ENCODE data around the gene ZNF556.

DNA sequence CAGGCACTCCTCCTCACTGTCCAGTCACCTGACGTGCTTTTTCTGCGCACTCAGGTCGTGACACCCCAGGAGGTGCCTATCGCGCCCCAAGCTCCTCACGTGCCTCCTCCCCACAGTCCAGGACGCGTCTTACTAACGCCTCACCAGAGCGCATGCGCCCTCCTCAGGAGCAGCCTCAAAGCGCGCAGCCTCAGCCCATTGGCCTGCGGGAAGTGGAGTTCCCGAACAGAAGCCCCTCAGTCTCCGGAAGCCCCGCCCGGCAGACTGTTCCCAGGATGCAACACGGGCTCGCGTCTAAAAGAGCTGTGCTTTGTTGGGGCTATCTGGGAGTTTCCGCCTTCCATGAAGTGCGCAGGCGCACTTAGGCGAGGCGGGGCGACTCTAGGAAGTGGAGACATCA lies 8.3 kb upstream of the ZNF556 start:
- TF ChIP-seq CTCF (IDR thresholded peaks at IDR 0.05 in 2 of 3, conservative IDR thresholded peaks at IDR 0.05 in 1 of 3; ENCODE audit: borderline replicate concordance in 1 of 3, insufficient read depth in 1 of 3, low read depth in 2 of 3, low read length in 2 of 3) (no peak), EGR1 (IDR thresholded peaks at IDR 0.05; ENCODE audit: low read depth) (no peak), EZH2 (IDR thresholded peaks at IDR 0.05) (no peak), YY1 (IDR thresholded peaks at IDR 0.05; ENCODE audit: extremely low read depth, insufficient replicate concordance, low read depth, low read length) (no peak), JUND (IDR thresholded peaks at IDR 0.05) (no peak), POLR2A (IDR thresholded peaks at IDR 0.05; ENCODE audit: borderline replicate concordance, extremely low read depth, insufficient read depth, insufficient read length) (no peak), ELF1 (IDR thresholded peaks at IDR 0.05; ENCODE audit: borderline replicate concordance, low read depth) (no peak), SIN3A (IDR thresholded peaks at IDR 0.05; ENCODE audit: low read depth) (no peak), MAX (IDR thresholded peaks at IDR 0.05) (no peak), TCF7L2 (IDR thresholded peaks at IDR 0.05; ENCODE audit: borderline replicate concordance, extremely low read depth, insufficient read depth, insufficient read length) (no peak)
- TF ChIP-seq, protein P1, sequence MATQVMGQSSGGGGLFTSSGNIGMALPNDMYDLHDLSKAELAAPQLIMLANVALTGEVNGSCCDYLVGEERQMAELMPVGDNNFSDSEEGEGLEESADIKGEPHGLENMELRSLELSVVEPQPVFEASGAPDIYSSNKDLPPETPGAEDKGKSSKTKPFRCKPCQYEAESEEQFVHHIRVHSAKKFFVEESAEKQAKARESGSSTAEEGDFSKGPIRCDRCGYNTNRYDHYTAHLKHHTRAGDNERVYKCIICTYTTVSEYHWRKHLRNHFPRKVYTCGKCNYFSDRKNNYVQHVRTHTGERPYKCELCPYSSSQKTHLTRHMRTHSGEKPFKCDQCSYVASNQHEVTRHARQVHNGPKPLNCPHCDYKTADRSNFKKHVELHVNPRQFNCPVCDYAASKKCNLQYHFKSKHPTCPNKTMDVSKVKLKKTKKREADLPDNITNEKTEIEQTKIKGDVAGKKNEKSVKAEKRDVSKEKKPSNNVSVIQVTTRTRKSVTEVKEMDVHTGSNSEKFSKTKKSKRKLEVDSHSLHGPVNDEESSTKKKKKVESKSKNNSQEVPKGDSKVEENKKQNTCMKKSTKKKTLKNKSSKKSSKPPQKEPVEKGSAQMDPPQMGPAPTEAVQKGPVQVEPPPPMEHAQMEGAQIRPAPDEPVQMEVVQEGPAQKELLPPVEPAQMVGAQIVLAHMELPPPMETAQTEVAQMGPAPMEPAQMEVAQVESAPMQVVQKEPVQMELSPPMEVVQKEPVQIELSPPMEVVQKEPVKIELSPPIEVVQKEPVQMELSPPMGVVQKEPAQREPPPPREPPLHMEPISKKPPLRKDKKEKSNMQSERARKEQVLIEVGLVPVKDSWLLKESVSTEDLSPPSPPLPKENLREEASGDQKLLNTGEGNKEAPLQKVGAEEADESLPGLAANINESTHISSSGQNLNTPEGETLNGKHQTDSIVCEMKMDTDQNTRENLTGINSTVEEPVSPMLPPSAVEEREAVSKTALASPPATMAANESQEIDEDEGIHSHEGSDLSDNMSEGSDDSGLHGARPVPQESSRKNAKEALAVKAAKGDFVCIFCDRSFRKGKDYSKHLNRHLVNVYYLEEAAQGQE (IDR thresholded peaks at IDR 0.05; ENCODE audit: low read depth): no peak
- TF ChIP-seq, protein P2, sequence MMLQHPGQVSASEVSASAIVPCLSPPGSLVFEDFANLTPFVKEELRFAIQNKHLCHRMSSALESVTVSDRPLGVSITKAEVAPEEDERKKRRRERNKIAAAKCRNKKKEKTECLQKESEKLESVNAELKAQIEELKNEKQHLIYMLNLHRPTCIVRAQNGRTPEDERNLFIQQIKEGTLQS (IDR thresholded peaks at IDR 0.05): no peak

Data from HCT116 (cell line).